GM13976 (cell line): ENCODE data around the gene APOC3.
A peak's percentile ranks its signal among the peaks of the same experiment; 100 is the strongest.

ENCODE experiments used
- DNase-seq: peaks from one replicate; pipeline ENCODE4 v3.0.0; 2012; ENCODE audit warnings: low spot score
- CTCF ChIP-seq: IDR thresholded peaks from 2 replicates; pipeline ENCODE4 v1.5.1; 2012; ENCODE audit warnings: borderline replicate concordance, mild to moderate bottlenecking; ENCODE audit not compliant: insufficient read depth; ENCODE audit errors: extremely low read depth, missing control alignments, control extremely low read depth
- in situ Hi-C: fragments of 300-500 bp; cut with MboI; formaldehyde crosslinking; loops from one replicate; pipeline ENCODE4 v1.12.0; 2022; ENCODE audit warnings: low sequenced_read_pairs, mixed read lengths, inconsistent platforms; ENCODE audit not compliant: unreplicated experiment

APOC3 gene

GRCh38 chr11:116844722-116845121 is 15.0 kb downstream of the APOC3 start:
- no peak for DNase-seq
- in situ Hi-C loops = no loop called here
- TF ChIP-seq CTCF = no peak

- no peak for TF ChIP-seq CTCF
- in situ Hi-C loops = no loop called here
- no peak for DNase-seq
These were observed 17.9 kb downstream of the APOC3 start for GRCh38 chr11:116847612-116848011.

- TF ChIP-seq CTCF = no peak
- in situ Hi-C loops = no loop called here
- no peak for DNase-seq
These were observed 19.4 kb downstream of the APOC3 start for GRCh38 chr11:116849060-116849459.

- no peak for TF ChIP-seq CTCF
- in situ Hi-C loops = no loop called here
- DNase-seq = no peak
These were observed 19.8 kb downstream of the APOC3 start for GRCh38 chr11:116849486-116849885.

- TF ChIP-seq CTCF = no peak
- in situ Hi-C loops = no loop called here
- DNase-seq = no peak
These were observed 21.9 kb downstream of the APOC3 start for GRCh38 chr11:116851626-116852025.

GRCh38 chr11:116852261-116853031 is 22.7 kb downstream of the APOC3 start:
- in situ Hi-C loops = no loop called here
- no peak for TF ChIP-seq CTCF
- peak; percentile 57 for DNase-seq

GRCh38 chr11:116853461-116854073 is 23.9 kb downstream of the APOC3 start:
- no peak for TF ChIP-seq CTCF
- peak; percentile 89 for DNase-seq
- in situ Hi-C loops = no loop called here
